ENCODE data around the gene PRSS21.
A peak's percentile ranks its signal among the peaks of the same experiment; 100 is the strongest.

The PRSS21 gene
- long read RNA-seq, result 0 reads

GRCh38 chr16:2816751-2817339 lies at the start of gene PRSS21:
TSS of gene PRSS21 (plus strand) at chr16:2817237. CDS start at chr16:2817269, 32 bp downstream.
- Histone ChIP-seq H3K27me3 (ENCODE audit: insufficient read depth, poor library complexity, severe bottlenecking) (no peaks in the 10 kb centered on the region), H3K4me3 (replicated peaks; ENCODE audit: insufficient read depth, low read length) (no peak within 1 kb of the TSS), H3K27ac (replicated peaks) (no peak within 1 kb of the TSS)
- TF ChIP-seq, protein P1, sequence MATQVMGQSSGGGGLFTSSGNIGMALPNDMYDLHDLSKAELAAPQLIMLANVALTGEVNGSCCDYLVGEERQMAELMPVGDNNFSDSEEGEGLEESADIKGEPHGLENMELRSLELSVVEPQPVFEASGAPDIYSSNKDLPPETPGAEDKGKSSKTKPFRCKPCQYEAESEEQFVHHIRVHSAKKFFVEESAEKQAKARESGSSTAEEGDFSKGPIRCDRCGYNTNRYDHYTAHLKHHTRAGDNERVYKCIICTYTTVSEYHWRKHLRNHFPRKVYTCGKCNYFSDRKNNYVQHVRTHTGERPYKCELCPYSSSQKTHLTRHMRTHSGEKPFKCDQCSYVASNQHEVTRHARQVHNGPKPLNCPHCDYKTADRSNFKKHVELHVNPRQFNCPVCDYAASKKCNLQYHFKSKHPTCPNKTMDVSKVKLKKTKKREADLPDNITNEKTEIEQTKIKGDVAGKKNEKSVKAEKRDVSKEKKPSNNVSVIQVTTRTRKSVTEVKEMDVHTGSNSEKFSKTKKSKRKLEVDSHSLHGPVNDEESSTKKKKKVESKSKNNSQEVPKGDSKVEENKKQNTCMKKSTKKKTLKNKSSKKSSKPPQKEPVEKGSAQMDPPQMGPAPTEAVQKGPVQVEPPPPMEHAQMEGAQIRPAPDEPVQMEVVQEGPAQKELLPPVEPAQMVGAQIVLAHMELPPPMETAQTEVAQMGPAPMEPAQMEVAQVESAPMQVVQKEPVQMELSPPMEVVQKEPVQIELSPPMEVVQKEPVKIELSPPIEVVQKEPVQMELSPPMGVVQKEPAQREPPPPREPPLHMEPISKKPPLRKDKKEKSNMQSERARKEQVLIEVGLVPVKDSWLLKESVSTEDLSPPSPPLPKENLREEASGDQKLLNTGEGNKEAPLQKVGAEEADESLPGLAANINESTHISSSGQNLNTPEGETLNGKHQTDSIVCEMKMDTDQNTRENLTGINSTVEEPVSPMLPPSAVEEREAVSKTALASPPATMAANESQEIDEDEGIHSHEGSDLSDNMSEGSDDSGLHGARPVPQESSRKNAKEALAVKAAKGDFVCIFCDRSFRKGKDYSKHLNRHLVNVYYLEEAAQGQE (IDR thresholded peaks at IDR 0.05; ENCODE audit: insufficient replicate concordance, low read depth), result no peak
- TF ChIP-seq POLR2AphosphoS5 (IDR thresholded peaks at IDR 0.05; ENCODE audit: low read depth) (no peak), GABPA (IDR thresholded peaks at IDR 0.05; ENCODE audit: low read depth) (no peak), SPI1 (IDR thresholded peaks at IDR 0.05; ENCODE audit: borderline replicate concordance, low read depth) (no peak), CTCF (IDR thresholded peaks at IDR 0.05; ENCODE audit: insufficient read depth, low read length) (no peak)
- DNase-seq (ENCODE audit: low read depth in 1 of 2, low spot score in 1 of 2), result no peak

- Histone ChIP-seq H3K27me3 (ENCODE audit: insufficient read depth, poor library complexity, severe bottlenecking) (no peaks in the 10 kb centered on the region), H3K4me3 (replicated peaks; ENCODE audit: insufficient read depth, low read length) (no peak overlapping the region), H3K27ac (replicated peaks) (no peak overlapping the region)
- TF ChIP-seq SPI1 (IDR thresholded peaks at IDR 0.05; ENCODE audit: borderline replicate concordance, low read depth) (no peak), CTCF (IDR thresholded peaks at IDR 0.05; ENCODE audit: insufficient read depth, low read length) (no peak), POLR2AphosphoS5 (IDR thresholded peaks at IDR 0.05; ENCODE audit: low read depth) (no peak), GABPA (IDR thresholded peaks at IDR 0.05; ENCODE audit: low read depth) (no peak)
- TF ChIP-seq, protein P1 (IDR thresholded peaks at IDR 0.05; ENCODE audit: insufficient replicate concordance, low read depth), result no peak
- DNase-seq (ENCODE audit: low read depth in 1 of 2, low spot score in 1 of 2), result peak in 1 of 2 experiments; percentile 6
Measured at GRCh38 chr16:2767891-2768290, 49.1 kb upstream of the PRSS21 start.

GRCh38 chr16:2768403-2769089 lies 48.5 kb upstream of the PRSS21 start:
- H3K4me3 ChIP-seq (replicated peaks; ENCODE audit: insufficient read depth, low read length), result no peak overlapping the region
- no peaks in the 10 kb centered on the region for H3K27me3 ChIP-seq (ENCODE audit: insufficient read depth, poor library complexity, severe bottlenecking)
- peak in 1 of 2 experiments; percentile 26 for DNase-seq (ENCODE audit: low read depth in 1 of 2, low spot score in 1 of 2)
- H3K27ac ChIP-seq (replicated peaks), result no peak overlapping the region
- TF ChIP-seq, protein P1 (IDR thresholded peaks at IDR 0.05; ENCODE audit: insufficient replicate concordance, low read depth), result no peak
- TF ChIP-seq GABPA (IDR thresholded peaks at IDR 0.05; ENCODE audit: low read depth) (no peak), CTCF (IDR thresholded peaks at IDR 0.05; ENCODE audit: insufficient read depth, low read length) (no peak), POLR2AphosphoS5 (IDR thresholded peaks at IDR 0.05; ENCODE audit: low read depth) (no peak), SPI1 (IDR thresholded peaks at IDR 0.05; ENCODE audit: borderline replicate concordance, low read depth) (no peak)
